Nephron (organoid): ENCODE measurements around the gene GRAP.

Source experiments
- H3K27ac Mint-ChIP-seq, 3 experiments: 2 replicates each; pipeline ENCODE4 v1.8.0; 2020; ENCODE audit warnings: mixed read lengths in 3 of 3, mild to moderate bottlenecking in 2 of 3, moderate library complexity in 1 of 3
- H3K27me3 Mint-ChIP-seq: 2 replicates; pipeline ENCODE4 v1.8.0; 2021; ENCODE audit warnings: low read depth, mild to moderate bottlenecking, moderate library complexity, mixed read lengths
- H3K36me3 Mint-ChIP-seq: 2 replicates; pipeline ENCODE4 v1.8.0; 2020; ENCODE audit warnings: low read depth, mixed read lengths
- H3K4me1 Mint-ChIP-seq: 2 replicates; pipeline ENCODE4 v1.8.0; 2020; ENCODE audit warnings: mixed read lengths
- H3K4me3 Mint-ChIP-seq, 3 experiments: 2 replicates each; pipeline ENCODE4 v1.8.0; 2020; ENCODE audit warnings: mild to moderate bottlenecking in 3 of 3, mixed read lengths in 3 of 3, moderate library complexity in 2 of 3
- H3K9me3 Mint-ChIP-seq: 2 replicates; pipeline ENCODE4 v1.8.0; 2020; ENCODE audit warnings: mixed read lengths
- CTCF ChIP-seq, 3 experiments: fragments of 200-600 bp; sonication (generic); IDR thresholded peaks; one replicate each; pipeline ENCODE4 v1.5.0; 2021; ENCODE audit warnings: antibody characterized with exemption in 3 of 3; ENCODE audit not compliant: unreplicated experiment in 3 of 3

Gene GRAP

GRCh38 chr17:19017804-19018599, 28.8 kb downstream of the GRAP start:
- Mint-ChIP-seq H3K4me1 (peaks cover 6% of the 10 kb centered on the region), H3K4me3 (no peak overlapping the region), H3K27me3 (peaks cover 18% of the 10 kb centered on the region), H3K9me3 (no peaks in the 10 kb centered on the region), H3K36me3 (no peaks in the 10 kb centered on the region), H3K27ac (no peak overlapping the region)
- no peak for TF ChIP-seq CTCF (IDR thresholded peaks at IDR 0.05; ENCODE audit: unreplicated experiment in 3 of 3)

GRCh38 chr17:19017401-19017800, 29.4 kb downstream of the GRAP start:
- Mint-ChIP-seq H3K9me3 (no peaks in the 10 kb centered on the region), H3K36me3 (no peaks in the 10 kb centered on the region), H3K27ac (no peak overlapping the region), H3K4me1 (peaks cover 6% of the 10 kb centered on the region), H3K27me3 (peaks cover 18% of the 10 kb centered on the region), H3K4me3 (no peak overlapping the region)
- TF ChIP-seq CTCF (IDR thresholded peaks at IDR 0.05; ENCODE audit: unreplicated experiment in 3 of 3), result no peak

- Mint-ChIP-seq H3K4me1 (peaks cover 6% of the 10 kb centered on the region), H3K4me3 (no peak overlapping the region), H3K9me3 (no peaks in the 10 kb centered on the region), H3K36me3 (no peaks in the 10 kb centered on the region), H3K27ac (no peak overlapping the region), H3K27me3 (peaks cover 23% of the 10 kb centered on the region)
- TF ChIP-seq CTCF (IDR thresholded peaks at IDR 0.05; ENCODE audit: unreplicated experiment in 3 of 3), result no peak
Measured at GRCh38 chr17:19016881-19017280, 29.9 kb downstream of the GRAP start.

- Mint-ChIP-seq H3K36me3 (no peaks in the 10 kb centered on the region), H3K9me3 (no peaks in the 10 kb centered on the region), H3K4me1 (peaks cover 6% of the 10 kb centered on the region), H3K27ac (no peak overlapping the region), H3K4me3 (no peak overlapping the region), H3K27me3 (peaks cover 23% of the 10 kb centered on the region)
- TF ChIP-seq CTCF (IDR thresholded peaks at IDR 0.05; ENCODE audit: unreplicated experiment in 3 of 3), result no peak
Measured at GRCh38 chr17:19016297-19016696, 30.5 kb downstream of the GRAP start.

- Mint-ChIP-seq H3K36me3 (no peaks in the 10 kb centered on the region), H3K4me1 (peaks cover 6% of the 10 kb centered on the region), H3K9me3 (no peaks in the 10 kb centered on the region), H3K27ac (no peak overlapping the region), H3K4me3 (no peak overlapping the region), H3K27me3 (peaks cover 23% of the 10 kb centered on the region)
- no peak for TF ChIP-seq CTCF (IDR thresholded peaks at IDR 0.05; ENCODE audit: unreplicated experiment in 3 of 3)
Measured at GRCh38 chr17:19015428-19015827, 31.3 kb downstream of the GRAP start.

- Mint-ChIP-seq H3K9me3 (no peaks in the 10 kb centered on the region), H3K27me3 (peaks cover 23% of the 10 kb centered on the region), H3K4me3 (no peak overlapping the region), H3K27ac (no peak overlapping the region), H3K36me3 (no peaks in the 10 kb centered on the region), H3K4me1 (peaks cover 6% of the 10 kb centered on the region)
- TF ChIP-seq CTCF (IDR thresholded peaks at IDR 0.05; ENCODE audit: unreplicated experiment in 3 of 3), result no peak
Measured at GRCh38 chr17:19014628-19015215, 32.0 kb downstream of the GRAP start.
